ENCODE measurements around the gene FSTL5. TPM values are rescaled to one million over a fixed set of nuclear protein-coding genes. Genes with fewer than 3 reads are reported as not detected.

The FSTL5 gene
- total and polyA plus RNA-seq, 2 experiments from 2014 or later = 0.06 to 0.49 TPM

DNA sequence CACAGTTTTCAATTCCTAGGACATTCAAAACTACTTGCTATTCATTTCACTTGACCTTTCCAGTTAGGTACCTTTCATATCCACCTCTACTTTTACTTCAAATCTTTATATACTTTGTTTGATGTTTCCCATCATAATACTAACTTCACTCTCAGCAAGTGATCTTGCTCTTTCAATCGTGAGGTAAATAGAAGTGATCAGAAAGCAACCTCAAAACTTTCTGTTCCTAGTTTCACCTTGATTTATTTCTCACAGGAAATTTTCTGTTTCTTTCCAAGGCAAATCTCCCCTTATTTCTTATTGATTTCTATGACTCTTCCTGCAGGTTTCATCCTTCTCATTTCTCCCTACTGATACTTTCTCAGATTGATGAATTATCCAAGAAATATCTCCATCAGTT is 623.5 kb downstream of the FSTL5 start:
- no peak for DNase-seq (ENCODE audit: low spot score)
- no peaks in the 10 kb centered on the region for H3K79me2 ChIP-seq (replicated peaks; ENCODE audit: insufficient read depth)
- H3K27ac Mint-ChIP-seq = no peak overlapping the region
- TF ChIP-seq, protein P1, sequence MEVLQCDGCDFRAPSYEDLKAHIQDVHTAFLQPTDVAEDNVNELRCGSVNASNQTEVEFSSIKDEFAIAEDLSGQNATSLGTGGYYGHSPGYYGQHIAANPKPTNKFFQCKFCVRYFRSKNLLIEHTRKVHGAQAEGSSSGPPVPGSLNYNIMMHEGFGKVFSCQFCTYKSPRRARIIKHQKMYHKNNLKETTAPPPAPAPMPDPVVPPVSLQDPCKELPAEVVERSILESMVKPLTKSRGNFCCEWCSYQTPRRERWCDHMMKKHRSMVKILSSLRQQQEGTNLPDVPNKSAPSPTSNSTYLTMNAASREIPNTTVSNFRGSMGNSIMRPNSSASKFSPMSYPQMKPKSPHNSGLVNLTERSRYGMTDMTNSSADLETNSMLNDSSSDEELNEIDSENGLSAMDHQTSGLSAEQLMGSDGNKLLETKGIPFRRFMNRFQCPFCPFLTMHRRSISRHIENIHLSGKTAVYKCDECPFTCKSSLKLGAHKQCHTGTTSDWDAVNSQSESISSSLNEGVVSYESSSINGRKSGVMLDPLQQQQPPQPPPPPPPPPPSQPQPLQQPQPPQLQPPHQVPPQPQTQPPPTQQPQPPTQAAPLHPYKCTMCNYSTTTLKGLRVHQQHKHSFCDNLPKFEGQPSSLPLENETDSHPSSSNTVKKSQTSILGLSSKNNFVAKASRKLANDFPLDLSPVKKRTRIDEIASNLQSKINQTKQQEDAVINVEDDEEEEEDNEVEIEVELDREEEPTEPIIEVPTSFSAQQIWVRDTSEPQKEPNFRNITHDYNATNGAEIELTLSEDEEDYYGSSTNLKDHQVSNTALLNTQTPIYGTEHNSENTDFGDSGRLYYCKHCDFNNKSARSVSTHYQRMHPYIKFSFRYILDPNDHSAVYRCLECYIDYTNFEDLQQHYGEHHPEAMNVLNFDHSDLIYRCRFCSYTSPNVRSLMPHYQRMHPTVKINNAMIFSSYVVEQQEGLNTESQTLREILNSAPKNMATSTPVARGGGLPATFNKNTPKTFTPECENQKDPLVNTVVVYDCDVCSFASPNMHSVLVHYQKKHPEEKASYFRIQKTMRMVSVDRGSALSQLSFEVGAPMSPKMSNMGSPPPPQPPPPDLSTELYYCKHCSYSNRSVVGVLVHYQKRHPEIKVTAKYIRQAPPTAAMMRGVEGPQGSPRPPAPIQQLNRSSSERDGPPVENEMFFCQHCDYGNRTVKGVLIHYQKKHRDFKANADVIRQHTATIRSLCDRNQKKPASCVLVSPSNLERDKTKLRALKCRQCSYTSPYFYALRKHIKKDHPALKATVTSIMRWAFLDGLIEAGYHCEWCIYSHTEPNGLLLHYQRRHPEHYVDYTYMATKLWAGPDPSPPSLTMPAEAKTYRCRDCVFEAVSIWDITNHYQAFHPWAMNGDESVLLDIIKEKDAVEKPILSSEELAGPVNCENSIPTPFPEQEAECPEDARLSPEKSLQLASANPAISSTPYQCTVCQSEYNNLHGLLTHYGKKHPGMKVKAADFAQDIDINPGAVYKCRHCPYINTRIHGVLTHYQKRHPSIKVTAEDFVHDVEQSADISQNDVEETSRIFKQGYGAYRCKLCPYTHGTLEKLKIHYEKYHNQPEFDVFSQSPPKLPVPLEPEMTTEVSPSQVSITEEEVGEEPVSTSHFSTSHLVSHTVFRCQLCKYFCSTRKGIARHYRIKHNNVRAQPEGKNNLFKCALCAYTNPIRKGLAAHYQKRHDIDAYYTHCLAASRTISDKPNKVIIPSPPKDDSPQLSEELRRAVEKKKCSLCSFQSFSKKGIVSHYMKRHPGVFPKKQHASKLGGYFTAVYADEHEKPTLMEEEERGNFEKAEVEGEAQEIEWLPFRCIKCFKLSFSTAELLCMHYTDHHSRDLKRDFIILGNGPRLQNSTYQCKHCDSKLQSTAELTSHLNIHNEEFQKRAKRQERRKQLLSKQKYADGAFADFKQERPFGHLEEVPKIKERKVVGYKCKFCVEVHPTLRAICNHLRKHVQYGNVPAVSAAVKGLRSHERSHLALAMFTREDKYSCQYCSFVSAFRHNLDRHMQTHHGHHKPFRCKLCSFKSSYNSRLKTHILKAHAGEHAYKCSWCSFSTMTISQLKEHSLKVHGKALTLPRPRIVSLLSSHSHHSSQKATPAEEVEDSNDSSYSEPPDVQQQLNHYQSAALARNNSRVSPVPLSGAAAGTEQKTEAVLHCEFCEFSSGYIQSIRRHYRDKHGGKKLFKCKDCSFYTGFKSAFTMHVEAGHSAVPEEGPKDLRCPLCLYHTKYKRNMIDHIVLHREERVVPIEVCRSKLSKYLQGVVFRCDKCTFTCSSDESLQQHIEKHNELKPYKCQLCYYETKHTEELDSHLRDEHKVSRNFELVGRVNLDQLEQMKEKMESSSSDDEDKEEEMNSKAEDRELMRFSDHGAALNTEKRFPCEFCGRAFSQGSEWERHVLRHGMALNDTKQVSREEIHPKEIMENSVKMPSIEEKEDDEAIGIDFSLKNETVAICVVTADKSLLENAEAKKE (CRISPR knock-in tag; IDR thresholded peaks at IDR 0.05) = no peak
- no peak for TF ChIP-seq ZNF331 (CRISPR knock-in tag; IDR thresholded peaks at IDR 0.05; ENCODE audit: low read depth)
- TF ChIP-seq JUNB (IDR thresholded peaks at IDR 0.05; ENCODE audit: unreplicated experiment) = no peak
- no peak for TF ChIP-seq ZNF114 (CRISPR knock-in tag; IDR thresholded peaks at IDR 0.05)
- TF ChIP-seq CREB1 (CRISPR knock-in tag; IDR thresholded peaks at IDR 0.05; ENCODE audit: low read depth) = no peak
- TF ChIP-seq EZH2phosphoT487 (IDR thresholded peaks at IDR 0.05; ENCODE audit: unreplicated experiment) = no peak
- no peak for TF ChIP-seq POLR2AphosphoS5 (IDR thresholded peaks at IDR 0.05; ENCODE audit: low read depth)
- H2AFZ ChIP-seq = no peak overlapping the region
- H3K9me2 ChIP-seq (ENCODE audit: insufficient read depth) = no peaks in the 10 kb centered on the region
- ATAC-seq = no peak
- peaks cover 2% of the 10 kb centered on the region for H3K27me3 Mint-ChIP-seq (ENCODE audit: insufficient read depth, low read depth, poor library complexity)
- H3K36me3 Mint-ChIP-seq (ENCODE audit: low read depth) = no peaks in the 10 kb centered on the region; the same call in 2 of the 3 replicates
- peaks cover 4% of the 10 kb centered on the region; the same call in 2 of the 3 replicates for H3K9me3 Mint-ChIP-seq
- no peak overlapping the region for H3K4me3 ChIP-seq
- no peak overlapping the region for H3K4me3 Mint-ChIP-seq
- H3K27me3 ChIP-seq (ENCODE audit: insufficient read depth) = no peaks in the 10 kb centered on the region
- H4K20me1 ChIP-seq (replicated peaks; ENCODE audit: insufficient read depth) = no peaks in the 10 kb centered on the region
- no peaks in the 10 kb centered on the region for H3F3A ChIP-seq (replicated peaks; ENCODE audit: low read depth)
- no peaks in the 10 kb centered on the region for H3K36me3 ChIP-seq (ENCODE audit: insufficient read depth)
- no peaks in the 10 kb centered on the region for H3K4me1 Mint-ChIP-seq
- no peak overlapping the region for H3K4me2 ChIP-seq
- H3K4me1 ChIP-seq (ENCODE audit: insufficient read depth) = no peaks in the 10 kb centered on the region
- H3K27ac ChIP-seq (ENCODE audit: low read depth) = no peak overlapping the region

DNA sequence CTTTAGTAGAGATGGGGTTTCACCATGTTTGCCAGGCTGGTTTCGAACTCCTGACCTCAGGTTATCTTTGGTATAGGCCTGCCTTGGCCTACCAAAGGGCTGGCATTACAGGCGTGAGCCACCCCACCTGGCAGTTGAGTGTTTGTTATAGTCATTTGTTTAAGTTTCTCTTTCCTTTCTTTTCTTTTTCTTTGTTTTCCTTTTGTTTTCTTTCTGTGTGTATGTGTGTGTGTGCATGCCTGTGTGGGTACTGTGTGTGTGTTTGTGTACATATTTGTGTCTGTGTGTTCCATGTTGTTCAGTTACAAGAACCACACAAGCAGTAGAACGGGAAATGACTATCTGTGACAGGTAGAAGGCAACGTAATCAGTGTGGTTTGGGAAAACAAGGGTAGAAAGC is 624.9 kb downstream of the FSTL5 start:
- Histone ChIP-seq H2AFZ (no peak overlapping the region), H3K79me2 (replicated peaks; ENCODE audit: insufficient read depth) (no peaks in the 10 kb centered on the region), H3K9me2 (ENCODE audit: insufficient read depth) (no peaks in the 10 kb centered on the region), H3F3A (replicated peaks; ENCODE audit: low read depth) (no peaks in the 10 kb centered on the region), H4K20me1 (replicated peaks; ENCODE audit: insufficient read depth) (no peaks in the 10 kb centered on the region), H3K27ac (ENCODE audit: low read depth) (no peak overlapping the region), H3K4me2 (no peak overlapping the region), H3K4me3 (no peak overlapping the region), H3K4me1 (ENCODE audit: insufficient read depth) (no peaks in the 10 kb centered on the region), H3K36me3 (ENCODE audit: insufficient read depth) (no peaks in the 10 kb centered on the region), H3K27me3 (ENCODE audit: insufficient read depth) (no peaks in the 10 kb centered on the region)
- H3K36me3 Mint-ChIP-seq (ENCODE audit: low read depth) = no peaks in the 10 kb centered on the region
- no peak overlapping the region for H3K4me3 Mint-ChIP-seq
- no peaks in the 10 kb centered on the region; the same call in 2 of the 3 replicates for H3K9me3 Mint-ChIP-seq
- ATAC-seq = no peak
- TF ChIP-seq EZH2phosphoT487 (IDR thresholded peaks at IDR 0.05; ENCODE audit: unreplicated experiment) = no peak
- H3K27ac Mint-ChIP-seq = no peak overlapping the region; the same call in 1 of the 2 replicates
- H3K4me1 Mint-ChIP-seq = no peaks in the 10 kb centered on the region
- no peak for DNase-seq (ENCODE audit: low spot score)
- H3K27me3 Mint-ChIP-seq (ENCODE audit: insufficient read depth, low read depth, poor library complexity) = peaks cover 2% of the 10 kb centered on the region
